ENCODE results near the gene NDUFS1. TPM values are rescaled to one million over a fixed set of nuclear protein-coding genes. Genes with fewer than 3 reads are reported as not detected.

Gene NDUFS1
- total RNA-seq, 1 experiment from 2014 or later: 102 TPM

GRCh38 chr2:206088248-206088647, 71.0 kb downstream of the NDUFS1 start:
- no peak overlapping the region for H3K27ac Mint-ChIP-seq
- H3K4me1 Mint-ChIP-seq: peaks cover 9 to 19% of the 10 kb centered on the region in 2 experiments
- no peaks in the 10 kb centered on the region for H3K79me1 ChIP-seq (ENCODE audit: insufficient read depth, low read depth, low read length, poor library complexity, severe bottlenecking)

More at GRCh38 chr2:206088248-206088647, 71.0 kb downstream of the NDUFS1 start:
- no peak overlapping the region for H2BK5ac ChIP-seq (ENCODE audit: insufficient read length, low read length)
- H3K79me2 ChIP-seq (ENCODE audit: insufficient read depth, low read length): peaks cover 6% of the 10 kb centered on the region; the same call in 1 of the 2 replicates
- H3K56ac ChIP-seq (ENCODE audit: insufficient read length, low read depth, low read length): no peak overlapping the region
- H2AFZ ChIP-seq (ENCODE audit: low read length): no peak overlapping the region
- H3K18ac ChIP-seq (ENCODE audit: insufficient read length, low read depth, low read length): no peak overlapping the region
- no peaks in the 10 kb centered on the region for H3K23me2 ChIP-seq (ENCODE audit: insufficient read length, low read depth, low read length, poor library complexity, severe bottlenecking)
- no peak overlapping the region for H3K14ac ChIP-seq (ENCODE audit: insufficient read depth, low read length)
- H3K4me1 ChIP-seq (ENCODE audit: insufficient read depth, low read length): no peaks in the 10 kb centered on the region; the same call in 1 of the 2 replicates
- H3K4me3 Mint-ChIP-seq: peak overlapping the region; percentile 65 to 96; a peak in 3 of 5 replicates
- H3K9ac ChIP-seq (ENCODE audit: extremely low read depth, insufficient read length, low read length): no peak overlapping the region
- H3K4ac ChIP-seq (ENCODE audit: low read depth, low read length): no peak overlapping the region
- H2BK12ac ChIP-seq (ENCODE audit: insufficient read length, low read depth, low read length): no peak overlapping the region
- no peak overlapping the region for H4K91ac ChIP-seq (ENCODE audit: insufficient read length, low read depth, low read length)
- no peak overlapping the region for H3K4me2 ChIP-seq (ENCODE audit: insufficient read depth, insufficient read length, low read length)
- H3K9me3 Mint-ChIP-seq: no peaks in the 10 kb centered on the region
- no peak overlapping the region for H2BK120ac ChIP-seq (ENCODE audit: low read depth, low read length, poor library complexity, severe bottlenecking)
- no peaks in the 10 kb centered on the region for H3K27me3 ChIP-seq (ENCODE audit: insufficient read depth, low read length)
- no peaks in the 10 kb centered on the region for H3K27me3 Mint-ChIP-seq (ENCODE audit: low read depth)
- H3K36me3 Mint-ChIP-seq (ENCODE audit: insufficient read depth in 1 of 3, low read depth in 3 of 3): peaks cover 12 to 37% (median 21%) of the 10 kb centered on the region in 3 experiments; a peak in 6 of 7 replicates
- H4K20me1 ChIP-seq (ENCODE audit: control insufficient read depth, insufficient read depth, insufficient read length): no peaks in the 10 kb centered on the region
- H3T11ph ChIP-seq (ENCODE audit: low read length): no peak overlapping the region
- H2BK15ac ChIP-seq (ENCODE audit: low read depth, low read length): no peak overlapping the region
- no peak overlapping the region for H4K8ac ChIP-seq (replicated peaks; ENCODE audit: insufficient read length, low read depth, low read length)
- H2BK20ac ChIP-seq (ENCODE audit: low read depth, low read length, poor library complexity, severe bottlenecking): no peak overlapping the region
- no peak overlapping the region for H3K23ac ChIP-seq (ENCODE audit: insufficient read length, low read depth, low read length)
- no peak for DNase-seq
- no peak overlapping the region for H2AK5ac ChIP-seq (ENCODE audit: insufficient read length, low read length)
- no peak overlapping the region for H4K5ac ChIP-seq (ENCODE audit: insufficient read length, low read depth, low read length)
- no peak overlapping the region for H3K27ac ChIP-seq (ENCODE audit: insufficient read length, low read depth, low read length)
- no peak for TF ChIP-seq CTCF (conservative IDR thresholded peaks at IDR 0.05)
- H3K9me3 ChIP-seq (ENCODE audit: control insufficient read depth, low read depth, low read length): no peaks in the 10 kb centered on the region
